Effector memory CD4-positive, alpha-beta T cell (primary cell): ENCODE results near the gene CCR7.

Source experiments
- DNase-seq, 3 donors: peaks; one replicate each; pipeline ENCODE4 v3.0.0-alpha.2; 2020
- H3K27ac ChIP-seq: 2 replicates; pipeline ENCODE4 v1.7.0; 2013; ENCODE audit warnings: mild to moderate bottlenecking, low read length, moderate library complexity; ENCODE audit not compliant: insufficient read depth, poor library complexity, severe bottlenecking
- H3K27me3 ChIP-seq: replicated peaks from 2 replicates; pipeline ENCODE4 v1.7.0; 2013; ENCODE audit warnings: mild to moderate bottlenecking, low read length; ENCODE audit not compliant: insufficient read depth, control insufficient read depth, poor library complexity, severe bottlenecking
- H3K36me3 ChIP-seq: 2 replicates; pipeline ENCODE4 v1.7.0; 2013; ENCODE audit warnings: mild to moderate bottlenecking, low read length, moderate library complexity; ENCODE audit not compliant: control insufficient read depth, insufficient read depth
- H3K4me1 ChIP-seq: 2 replicates; pipeline ENCODE4 v1.7.0; 2013; ENCODE audit warnings: low read length, mild to moderate bottlenecking; ENCODE audit not compliant: control insufficient read depth, insufficient read depth, poor library complexity, severe bottlenecking
- H3K4me3 ChIP-seq: 2 replicates; pipeline ENCODE4 v1.7.0; 2013; ENCODE audit warnings: low read length, low read depth, mild to moderate bottlenecking; ENCODE audit not compliant: insufficient read depth, poor library complexity, severe bottlenecking
- H3K9me3 ChIP-seq: 2 replicates; pipeline ENCODE4 v1.7.0; 2013; ENCODE audit warnings: mild to moderate bottlenecking, low read length, moderate library complexity; ENCODE audit not compliant: control insufficient read depth

Gene CCR7

GRCh38 chr17:40562838-40563219, 2.4 kb downstream of the CCR7 start:
- no peaks in the 10 kb centered on the region for H3K27me3 ChIP-seq
- H3K4me1 ChIP-seq, result peaks cover 70% of the 10 kb centered on the region
- H3K27ac ChIP-seq, result peak overlapping the region; percentile 99
- no peaks in the 10 kb centered on the region for H3K9me3 ChIP-seq
- peak overlapping the region; percentile 87 for H3K4me3 ChIP-seq
- H3K36me3 ChIP-seq, result peaks cover 18% of the 10 kb centered on the region
- DNase-seq, result no peak

GRCh38 chr17:40561871-40562611, 3.2 kb downstream of the CCR7 start:
- Histone ChIP-seq H3K27ac (peak overlapping the region; percentile 99), H3K4me1 (peaks cover 70% of the 10 kb centered on the region), H3K4me3 (peak overlapping the region; percentile 87), H3K27me3 (no peaks in the 10 kb centered on the region), H3K9me3 (no peaks in the 10 kb centered on the region), H3K36me3 (peaks cover 26% of the 10 kb centered on the region)
- DNase-seq, result peak in 2 of 3 donors; percentile 44 to 58

- Histone ChIP-seq H3K27me3 (no peaks in the 10 kb centered on the region), H3K4me1 (peaks cover 66% of the 10 kb centered on the region), H3K27ac (peak overlapping the region; percentile 99), H3K9me3 (no peaks in the 10 kb centered on the region), H3K36me3 (peaks cover 32% of the 10 kb centered on the region), H3K4me3 (peak overlapping the region; percentile 87)
- no peak for DNase-seq
Observed at GRCh38 chr17:40561294-40561870, 3.9 kb downstream of the CCR7 start.

- H3K27ac ChIP-seq, result peak overlapping the region; percentile 99
- no peaks in the 10 kb centered on the region for H3K9me3 ChIP-seq
- peak; percentile 54 to 70 (median 70) for DNase-seq
- peaks cover 59% of the 10 kb centered on the region for H3K4me1 ChIP-seq
- peaks cover 39% of the 10 kb centered on the region for H3K36me3 ChIP-seq
- peak overlapping the region; percentile 87 for H3K4me3 ChIP-seq
- no peaks in the 10 kb centered on the region for H3K27me3 ChIP-seq
Observed at GRCh38 chr17:40560592-40561293, 4.5 kb downstream of the CCR7 start.

- Histone ChIP-seq H3K9me3 (no peaks in the 10 kb centered on the region), H3K27ac (peak overlapping the region; percentile 99), H3K36me3 (peaks cover 45% of the 10 kb centered on the region), H3K4me3 (peak overlapping the region; percentile 87), H3K4me1 (peaks cover 59% of the 10 kb centered on the region), H3K27me3 (no peaks in the 10 kb centered on the region)
- peak; percentile 66 to 77 (median 66) for DNase-seq
Observed at GRCh38 chr17:40559954-40560591, 5.2 kb downstream of the CCR7 start.

- no peaks in the 10 kb centered on the region for H3K9me3 ChIP-seq
- peaks cover 62% of the 10 kb centered on the region for H3K4me1 ChIP-seq
- no peaks in the 10 kb centered on the region for H3K27me3 ChIP-seq
- peak overlapping the region; percentile 87 for H3K4me3 ChIP-seq
- H3K36me3 ChIP-seq, result peaks cover 50% of the 10 kb centered on the region
- DNase-seq, result no peak
- H3K27ac ChIP-seq, result peak overlapping the region; percentile 99
Observed at GRCh38 chr17:40559564-40559916, 5.7 kb downstream of the CCR7 start.

- H3K36me3 ChIP-seq, result peaks cover 55% of the 10 kb centered on the region
- H3K27me3 ChIP-seq, result no peaks in the 10 kb centered on the region
- DNase-seq, result no peak
- peaks cover 62% of the 10 kb centered on the region for H3K4me1 ChIP-seq
- peak overlapping the region; percentile 99 for H3K27ac ChIP-seq
- peak overlapping the region; percentile 87 for H3K4me3 ChIP-seq
- H3K9me3 ChIP-seq, result no peaks in the 10 kb centered on the region
Observed at GRCh38 chr17:40558890-40559563, 6.2 kb downstream of the CCR7 start.

- peaks cover 59% of the 10 kb centered on the region for H3K36me3 ChIP-seq
- H3K4me1 ChIP-seq, result peaks cover 60% of the 10 kb centered on the region
- no peaks in the 10 kb centered on the region for H3K27me3 ChIP-seq
- no peak overlapping the region for H3K4me3 ChIP-seq
- peak overlapping the region; percentile 99 for H3K27ac ChIP-seq
- DNase-seq, result no peak
- H3K9me3 ChIP-seq, result no peaks in the 10 kb centered on the region
Observed at GRCh38 chr17:40558300-40558889, 6.9 kb downstream of the CCR7 start.

DNA sequence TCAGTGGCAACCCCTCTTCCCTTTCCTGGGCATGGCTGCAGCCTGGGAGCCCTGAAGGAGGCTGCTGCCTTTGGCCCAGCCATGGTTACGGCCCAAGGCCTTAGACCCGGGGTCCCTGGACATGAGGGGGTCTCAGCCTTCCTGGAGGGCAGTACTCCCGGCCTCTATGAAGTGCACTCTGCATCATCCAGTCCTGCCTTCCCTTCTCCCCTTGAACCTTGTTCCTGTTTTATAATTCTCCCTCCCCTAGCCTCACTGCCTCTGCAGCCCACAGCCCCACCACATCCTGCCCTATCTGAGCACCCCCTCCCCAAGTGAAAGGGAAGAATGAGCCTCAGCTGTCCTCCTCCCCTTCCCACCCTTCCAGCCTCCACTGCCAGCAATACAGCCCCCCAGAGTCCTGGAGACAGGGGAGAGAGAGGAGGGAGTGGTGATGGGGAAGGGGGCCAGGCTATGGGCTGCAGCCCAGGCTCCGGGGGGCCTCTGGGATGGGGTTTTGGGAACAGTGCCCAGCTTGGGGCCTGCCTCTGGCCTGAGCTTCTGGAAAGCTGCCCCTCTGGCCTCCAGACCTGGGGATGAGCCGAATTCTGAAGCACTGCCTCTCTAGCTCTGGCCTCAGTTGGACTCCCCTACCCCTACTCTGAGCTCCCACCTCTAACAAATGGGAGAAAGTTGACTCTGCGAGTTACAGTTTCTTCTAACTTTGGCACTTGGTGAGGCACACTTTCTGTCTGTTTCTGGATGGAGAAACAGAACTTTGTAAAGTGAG, 7.6 kb downstream of the CCR7 start:
- H3K9me3 ChIP-seq, result no peaks in the 10 kb centered on the region
- H3K4me3 ChIP-seq, result no peak overlapping the region
- no peaks in the 10 kb centered on the region for H3K27me3 ChIP-seq
- no peak for DNase-seq
- peaks cover 54% of the 10 kb centered on the region for H3K4me1 ChIP-seq
- peak overlapping the region; percentile 99 for H3K27ac ChIP-seq
- peaks cover 62% of the 10 kb centered on the region for H3K36me3 ChIP-seq
